ENCODE data around the gene ASPDH. TPM values are rescaled to one million over a fixed set of nuclear protein-coding genes. Genes with fewer than 3 reads are reported as not detected.

The ASPDH gene
- polyA plus RNA-seq, 2 of the 4 experiments (the other 2 are of a cell fraction) = not detected

DNA sequence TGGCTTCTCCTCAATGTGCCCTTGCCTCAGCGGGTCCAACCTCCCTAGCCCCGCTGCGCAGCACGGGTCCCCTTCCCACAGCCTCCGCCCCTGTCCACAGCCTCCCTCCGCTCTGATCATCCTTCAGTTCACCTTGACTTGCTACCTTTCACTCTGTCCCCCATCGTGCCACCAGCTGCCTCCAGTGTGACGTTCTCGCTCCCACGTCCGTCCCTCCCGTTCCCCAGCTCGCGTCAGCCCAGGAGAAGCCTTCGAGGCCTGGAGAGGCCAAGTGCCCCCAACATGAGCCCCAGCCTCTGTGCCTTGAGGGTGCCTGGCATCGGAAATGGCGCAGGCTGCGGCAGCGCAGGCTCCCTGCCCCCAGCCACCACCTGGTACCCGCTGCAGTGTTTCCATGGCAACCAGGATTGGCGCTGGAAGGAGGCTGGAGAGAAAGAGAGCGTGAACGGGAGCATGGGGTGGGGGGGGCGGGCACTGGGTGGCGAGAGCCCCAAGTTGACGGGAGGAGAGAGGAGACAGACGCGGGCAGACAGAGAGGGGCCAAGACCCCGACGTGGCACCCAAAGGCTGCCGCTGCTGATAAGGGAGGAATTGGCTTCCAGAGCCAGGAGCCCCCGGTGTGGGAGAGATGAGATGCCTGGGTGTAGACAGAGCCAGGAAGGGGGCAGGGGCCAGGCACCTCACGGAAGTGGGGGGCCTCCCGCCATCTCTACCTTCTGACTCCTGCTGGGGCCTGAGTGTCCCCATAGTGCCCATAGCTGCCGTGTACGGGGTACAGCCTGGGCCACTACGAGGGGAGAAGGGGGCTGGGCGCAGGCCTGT lies 844 bp upstream of the ASPDH start (continued):
- TF ChIP-seq USF2 (IDR thresholded peaks at IDR 0.05) (no peak), FOSB (CRISPR knock-in tag; IDR thresholded peaks at IDR 0.05) (no peak), TP53 (CRISPR knock-in tag; IDR thresholded peaks at IDR 0.05) (no peak), JUNB (IDR thresholded peaks at IDR 0.05) (no peak), HEYL (CRISPR knock-in tag; IDR thresholded peaks at IDR 0.05) (no peak), ZC3H11A (IDR thresholded peaks at IDR 0.05) (no peak)

DNA sequence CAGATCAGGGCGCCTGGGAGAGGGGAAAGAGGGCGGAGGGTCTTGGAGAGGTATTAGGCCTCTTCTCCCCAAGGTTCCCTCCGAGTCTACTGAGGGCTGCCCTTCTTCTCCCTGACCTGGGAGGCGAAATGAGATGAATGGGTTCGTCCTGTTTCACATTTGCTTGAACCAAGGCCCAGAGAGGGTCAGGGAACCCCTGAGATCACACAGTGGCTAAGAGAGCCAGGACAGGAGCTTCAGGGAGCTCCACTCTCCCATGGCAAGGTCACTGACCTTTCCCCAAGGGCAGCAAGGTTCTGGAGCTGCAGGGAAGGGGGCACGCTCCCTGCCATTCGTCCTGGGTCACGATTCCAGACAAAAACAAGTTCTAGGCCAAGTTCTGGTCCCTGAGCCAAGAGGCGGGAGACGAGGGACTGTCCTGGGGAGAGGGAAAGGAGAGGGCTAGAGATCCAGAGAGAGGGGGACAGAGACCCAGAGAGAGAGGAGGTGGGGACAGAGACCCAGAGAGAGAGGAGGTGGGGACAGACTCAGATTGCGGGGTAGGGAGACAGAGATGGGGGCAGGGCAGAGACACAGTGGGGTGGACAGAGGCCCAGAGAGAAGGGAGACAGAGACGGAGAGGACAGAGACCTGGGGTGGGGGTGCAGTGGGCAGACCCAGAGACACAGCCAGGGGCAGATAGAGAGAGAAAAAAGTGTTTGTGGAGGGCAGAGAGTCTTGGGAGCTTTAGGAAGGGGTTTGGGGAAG lies 541 bp downstream of the ASPDH start:
- CTCF ChIA-PET = interaction anchor here (0.9 to 4.3 kb wide), 3 partner anchors 25 to 157 kb away, joined by 3 to 28 read pairs (median 19); no protein-coding TSS in a partner anchor
- Histone ChIP-seq H3K4me1 (peaks cover 22% of the 10 kb centered on the region; the same call in 2 of the 3 replicates), H3K27ac (no peak overlapping the region), H3K4me3 (no peak overlapping the region), H3K9me3 (no peaks in the 10 kb centered on the region), H3K4me2 (no peak overlapping the region)
- WGBS (ENCODE audit: missing lambda C conversion rate) = 82% methylated on average over 12 of the region's 12 CpGs
- POLR2A ChIA-PET = interaction anchor here (0.5 kb wide), 1 partner anchor 145 kb away, joined by 3 read pairs; no protein-coding TSS in a partner anchor
- no peak for ATAC-seq
- DNase-seq (ENCODE audit: low read depth in 1 of 2, low spot score in 1 of 2) = no peak
- FAIRE-seq = no peak
- TF ChIP-seq RAD21 (conservative IDR thresholded peaks at IDR 0.05 in 1 of 2, IDR thresholded peaks at IDR 0.05 in 1 of 2) (no peak), SREBF2 (IDR thresholded peaks at IDR 0.05) (no peak), SMC3 (IDR thresholded peaks at IDR 0.05) (no peak), ZNF302 (CRISPR knock-in tag; IDR thresholded peaks at IDR 0.05) (no peak), ATOH8 (CRISPR knock-in tag; IDR thresholded peaks at IDR 0.05; ENCODE audit: low read depth) (no peak), TP53 (CRISPR knock-in tag; IDR thresholded peaks at IDR 0.05) (no peak), MAZ (IDR thresholded peaks at IDR 0.05; ENCODE audit: borderline replicate concordance, low read depth, low read length) (no peak), KDM1A (IDR thresholded peaks at IDR 0.05; ENCODE audit: low read depth) (no peak), NPAS2 (CRISPR knock-in tag; IDR thresholded peaks at IDR 0.05; ENCODE audit: borderline replicate concordance) (no peak), JUNB (IDR thresholded peaks at IDR 0.05) (no peak), EHMT2 (IDR thresholded peaks at IDR 0.05; ENCODE audit: low read depth) (no peak), FOSB (CRISPR knock-in tag; IDR thresholded peaks at IDR 0.05) (no peak), HMGXB4 (CRISPR knock-in tag; IDR thresholded peaks at IDR 0.05; ENCODE audit: borderline replicate concordance) (no peak), JUN (IDR thresholded peaks at IDR 0.05) (no peak), RCOR1 (IDR thresholded peaks at IDR 0.05; ENCODE audit: low read depth, low read length) (no peak), NR3C1 (IDR thresholded peaks at IDR 0.05) (no peak), NFE2L2 (conservative IDR thresholded peaks at IDR 0.05; ENCODE audit: low read length) (no peak), POLR2AphosphoS2 (conservative IDR thresholded peaks at IDR 0.05; ENCODE audit: low read length) (no peak; the same call in 1 of the 2 replicates)
- TF ChIP-seq, protein P1, sequence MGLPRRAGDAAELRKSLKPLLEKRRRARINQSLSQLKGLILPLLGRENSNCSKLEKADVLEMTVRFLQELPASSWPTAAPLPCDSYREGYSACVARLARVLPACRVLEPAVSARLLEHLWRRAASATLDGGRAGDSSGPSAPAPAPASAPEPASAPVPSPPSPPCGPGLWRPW (IDR thresholded peaks at IDR 0.05) = no peak
- TF ChIP-seq, protein P2, sequence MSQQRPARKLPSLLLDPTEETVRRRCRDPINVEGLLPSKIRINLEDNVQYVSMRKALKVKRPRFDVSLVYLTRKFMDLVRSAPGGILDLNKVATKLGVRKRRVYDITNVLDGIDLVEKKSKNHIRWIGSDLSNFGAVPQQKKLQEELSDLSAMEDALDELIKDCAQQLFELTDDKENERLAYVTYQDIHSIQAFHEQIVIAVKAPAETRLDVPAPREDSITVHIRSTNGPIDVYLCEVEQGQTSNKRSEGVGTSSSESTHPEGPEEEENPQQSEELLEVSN (IDR thresholded peaks at IDR 0.05; ENCODE audit: borderline replicate concordance, low read depth) = no peak

Data from A549 (cell line).